HepG2 (cell line): ENCODE measurements around the gene IQCN. TPM values are rescaled to one million over a fixed set of nuclear protein-coding genes. Genes with fewer than 3 reads are reported as not detected.
A peak's percentile ranks its signal among the peaks of the same experiment; 100 is the strongest.

Experiments used
- AKAP8 ChIP-seq: sonication (generic); formaldehyde crosslinking; IDR thresholded peaks from 2 replicates; pipeline ENCODE4 v1.5.1; 2020; ENCODE audit warnings: mild to moderate bottlenecking, missing genetic modification reagents
- ASH2L ChIP-seq: fragments of 300-600, 200-600 bp; sonication (generic); IDR thresholded peaks from 2 replicates; pipeline ENCODE4 v1.7.0; 2017; ENCODE audit warnings: low read depth, mild to moderate bottlenecking, moderate library complexity, mixed read lengths, low read length; ENCODE audit not compliant: insufficient read length
- ELF1 ChIP-seq: sonication (generic); formaldehyde crosslinking; IDR thresholded peaks from 2 replicates; pipeline ENCODE4 v1.4.0; 2020; ENCODE audit warnings: missing genetic modification reagents
- FLYWCH1 ChIP-seq: sonication (generic); formaldehyde crosslinking; IDR thresholded peaks from 2 replicates; pipeline ENCODE4 v1.8.1; 2023; ENCODE audit warnings: mild to moderate bottlenecking, missing genetic modification reagents
- HDAC1 ChIP-seq: sonication (generic); formaldehyde crosslinking; IDR thresholded peaks from 2 replicates; pipeline ENCODE4 v1.5.1; 2020; ENCODE audit warnings: mild to moderate bottlenecking, missing genetic modification reagents
- NFAT5 ChIP-seq: sonication (generic); formaldehyde crosslinking; IDR thresholded peaks from 2 replicates; pipeline ENCODE4 v1.4.0; 2020; ENCODE audit warnings: missing genetic modification reagents
- NR2F1 ChIP-seq, 2 experiments: fragments of 450-650 bp in 1 of 2; formaldehyde crosslinking in 1 of 2; IDR thresholded peaks; 2 replicates each; pipeline versions ENCODE4 v1.5.0 to v1.6.1; 2016 to 2020; ENCODE audit warnings: mild to moderate bottlenecking in 1 of 2, missing compliant biosample characterization in 1 of 2, missing genetic modification reagents in 1 of 2, moderate library complexity in 1 of 2
- SP1 ChIP-seq, 2 experiments: fragments of 450-650 bp in 1 of 2; sonication (generic) in 1 of 2; formaldehyde crosslinking in 1 of 2; IDR thresholded peaks; 2 replicates each; pipeline versions ENCODE4 v1.4.0 to v1.6.1; 2016 to 2020; ENCODE audit warnings: missing genetic modification reagents in 1 of 2
- SPEN ChIP-seq: sonication (generic); formaldehyde crosslinking; IDR thresholded peaks from 2 replicates; pipeline ENCODE4 v1.5.1; 2020; ENCODE audit warnings: low read depth, mild to moderate bottlenecking, missing genetic modification reagents
- ZFP36 ChIP-seq: fragments of 150-350 bp; IDR thresholded peaks from 2 replicates; pipeline ENCODE4 v1.6.1; 2018; ENCODE audit warnings: borderline replicate concordance, low read length, low read depth; ENCODE audit not compliant: partially characterized antibody
- ZNF510 ChIP-seq: sonication (generic); formaldehyde crosslinking; IDR thresholded peaks from 2 replicates; pipeline ENCODE4 v1.4.0; 2020; ENCODE audit warnings: low read depth, mild to moderate bottlenecking, missing genetic modification reagents
- ZNF629 ChIP-seq: sonication (generic); formaldehyde crosslinking; conservative IDR thresholded peaks from 2 replicates; pipeline ENCODE4 v1.5.0; 2020; ENCODE audit warnings: missing genetic modification reagents
- ZNF768 ChIP-seq: sonication (generic); formaldehyde crosslinking; IDR thresholded peaks from 2 replicates; pipeline ENCODE4 v1.4.0; 2020; ENCODE audit warnings: missing genetic modification reagents
- polyA plus RNA-seq, 8 experiments: library from polyadenylated mRNA; depleted of rRNA in 3 of 8; stranded (reverse) in 7 of 8; unstranded in 1 of 8; fragments of >200 nt; fragmentation: Illumina TruSeq in 4 of 8; extraction: Trizol in 4 of 8; gene quantifications; 2 replicates each; pipeline versions ENCODE4 v1.2.1 to v1.2.3, GENCODE V29; 2011 to 2016; ENCODE audit warnings: low read depth in 4 of 8, missing spikeins in 1 of 8, mixed read lengths in 1 of 8; ENCODE audit not compliant: insufficient read depth in 1 of 8
- total RNA-seq, 5 experiments: library from RNA; depleted of rRNA; stranded (reverse); fragments of >200 nt; fragmentation: Illumina TruSeq; extraction: Trizol; gene quantifications; 2 replicates each; pipeline ENCODE4 v1.2.3, GENCODE V29; 2016; ENCODE audit warnings: low read depth in 1 of 5
- TF ChIP-seq, protein P1 (sequence below): sonication (generic); formaldehyde crosslinking; IDR thresholded peaks from 2 replicates; pipeline ENCODE4 v1.5.0; 2020; ENCODE audit warnings: mild to moderate bottlenecking, missing genetic modification reagents
- TF ChIP-seq, protein P2 (sequence below): sonication (generic); formaldehyde crosslinking; IDR thresholded peaks from 2 replicates; pipeline ENCODE4 v1.5.0; 2020; ENCODE audit warnings: mild to moderate bottlenecking, missing genetic modification reagents, moderate library complexity
- TF ChIP-seq, protein P3 (sequence below): IDR thresholded peaks from 2 replicates; pipeline ENCODE4 v1.6.1; 2016; ENCODE audit warnings: low read depth, control low read depth

Gene IQCN
- total and polyA plus RNA-seq, 2 of the 13 experiments (the other 11 are each of a cell fraction or from before 2014, with no cell fraction given), result 0.04 to 0.18 TPM

GRCh38 chr19:18278521-18279265 lies 4.4 kb upstream of the IQCN start (continued):
- TF ChIP-seq, protein P1, sequence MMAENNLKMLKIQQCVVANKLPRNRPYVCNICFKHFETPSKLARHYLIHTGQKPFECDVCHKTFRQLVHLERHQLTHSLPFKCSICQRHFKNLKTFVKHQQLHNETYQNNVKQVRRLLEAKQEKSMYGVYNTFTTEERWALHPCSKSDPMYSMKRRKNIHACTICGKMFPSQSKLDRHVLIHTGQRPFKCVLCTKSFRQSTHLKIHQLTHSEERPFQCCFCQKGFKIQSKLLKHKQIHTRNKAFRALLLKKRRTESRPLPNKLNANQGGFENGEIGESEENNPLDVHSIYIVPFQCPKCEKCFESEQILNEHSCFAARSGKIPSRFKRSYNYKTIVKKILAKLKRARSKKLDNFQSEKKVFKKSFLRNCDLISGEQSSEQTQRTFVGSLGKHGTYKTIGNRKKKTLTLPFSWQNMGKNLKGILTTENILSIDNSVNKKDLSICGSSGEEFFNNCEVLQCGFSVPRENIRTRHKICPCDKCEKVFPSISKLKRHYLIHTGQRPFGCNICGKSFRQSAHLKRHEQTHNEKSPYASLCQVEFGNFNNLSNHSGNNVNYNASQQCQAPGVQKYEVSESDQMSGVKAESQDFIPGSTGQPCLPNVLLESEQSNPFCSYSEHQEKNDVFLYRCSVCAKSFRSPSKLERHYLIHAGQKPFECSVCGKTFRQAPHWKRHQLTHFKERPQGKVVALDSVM (CRISPR knock-in tag), result peak; percentile 92
- TF ChIP-seq SP1 (IDR thresholded peaks at IDR 0.05), result no peak
- TF ChIP-seq SP1 (CRISPR knock-in tag; IDR thresholded peaks at IDR 0.05), result no peak
- TF ChIP-seq HDAC1 (CRISPR knock-in tag), result peak; percentile 48; the same call in 1 of the 2 replicates
- peak; percentile 37; the same call in 1 of the 2 replicates for TF ChIP-seq ZNF510 (CRISPR knock-in tag)
- TF ChIP-seq ZFP36, result peak; percentile 67
- peak; percentile 97 for TF ChIP-seq ZNF768 (CRISPR knock-in tag)
- 0 out of 2 replicates have a peak, but pooled peaks have one; percentile 10 for TF ChIP-seq AKAP8 (CRISPR knock-in tag)
- no peak for TF ChIP-seq NR2F1 (CRISPR knock-in tag; IDR thresholded peaks at IDR 0.05)
- TF ChIP-seq, protein P2, sequence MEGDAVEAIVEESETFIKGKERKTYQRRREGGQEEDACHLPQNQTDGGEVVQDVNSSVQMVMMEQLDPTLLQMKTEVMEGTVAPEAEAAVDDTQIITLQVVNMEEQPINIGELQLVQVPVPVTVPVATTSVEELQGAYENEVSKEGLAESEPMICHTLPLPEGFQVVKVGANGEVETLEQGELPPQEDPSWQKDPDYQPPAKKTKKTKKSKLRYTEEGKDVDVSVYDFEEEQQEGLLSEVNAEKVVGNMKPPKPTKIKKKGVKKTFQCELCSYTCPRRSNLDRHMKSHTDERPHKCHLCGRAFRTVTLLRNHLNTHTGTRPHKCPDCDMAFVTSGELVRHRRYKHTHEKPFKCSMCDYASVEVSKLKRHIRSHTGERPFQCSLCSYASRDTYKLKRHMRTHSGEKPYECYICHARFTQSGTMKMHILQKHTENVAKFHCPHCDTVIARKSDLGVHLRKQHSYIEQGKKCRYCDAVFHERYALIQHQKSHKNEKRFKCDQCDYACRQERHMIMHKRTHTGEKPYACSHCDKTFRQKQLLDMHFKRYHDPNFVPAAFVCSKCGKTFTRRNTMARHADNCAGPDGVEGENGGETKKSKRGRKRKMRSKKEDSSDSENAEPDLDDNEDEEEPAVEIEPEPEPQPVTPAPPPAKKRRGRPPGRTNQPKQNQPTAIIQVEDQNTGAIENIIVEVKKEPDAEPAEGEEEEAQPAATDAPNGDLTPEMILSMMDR, result peak; percentile 54
- TF ChIP-seq NFAT5, result no peak
- TF ChIP-seq SPEN (CRISPR knock-in tag), result peak; percentile 16; the same call in 1 of the 2 replicates
- TF ChIP-seq FLYWCH1 (CRISPR knock-in tag), result no peak
- TF ChIP-seq ASH2L, result no peak
- peak; percentile 95 for TF ChIP-seq ZNF629 (CRISPR knock-in tag)
- TF ChIP-seq ELF1 (CRISPR knock-in tag), result no peak
- TF ChIP-seq, protein P3, sequence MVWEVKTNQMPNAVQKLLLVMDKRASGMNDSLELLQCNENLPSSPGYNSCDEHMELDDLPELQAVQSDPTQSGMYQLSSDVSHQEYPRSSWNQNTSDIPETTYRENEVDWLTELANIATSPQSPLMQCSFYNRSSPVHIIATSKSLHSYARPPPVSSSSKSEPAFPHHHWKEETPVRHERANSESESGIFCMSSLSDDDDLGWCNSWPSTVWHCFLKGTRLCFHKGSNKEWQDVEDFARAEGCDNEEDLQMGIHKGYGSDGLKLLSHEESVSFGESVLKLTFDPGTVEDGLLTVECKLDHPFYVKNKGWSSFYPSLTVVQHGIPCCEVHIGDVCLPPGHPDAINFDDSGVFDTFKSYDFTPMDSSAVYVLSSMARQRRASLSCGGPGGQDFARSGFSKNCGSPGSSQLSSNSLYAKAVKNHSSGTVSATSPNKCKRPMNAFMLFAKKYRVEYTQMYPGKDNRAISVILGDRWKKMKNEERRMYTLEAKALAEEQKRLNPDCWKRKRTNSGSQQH (CRISPR knock-in tag), result 0 out of 2 replicates have a peak, but pooled peaks have one; percentile 31
